IMR-90 (cell line): ENCODE data around the gene SLC39A11.

ENCODE experiments used
- CTCF ChIP-seq: conservative IDR thresholded peaks from 2 replicates; pipeline ENCODE4 v1.5.1; 2012; ENCODE audit warnings: mild to moderate bottlenecking, low read depth, low read length, improper control_type of control experiment
- MAZ ChIP-seq: IDR thresholded peaks from 2 replicates; pipeline ENCODE4 v1.6.1; 2012; ENCODE audit warnings: low read depth, mild to moderate bottlenecking, low read length, improper control_type of control experiment, moderate library complexity, borderline replicate concordance
- POLR2A ChIP-seq: IDR thresholded peaks from 2 replicates; pipeline ENCODE4 v1.6.1; 2012; ENCODE audit warnings: mild to moderate bottlenecking, low read depth, low read length

GRCh38 chr17:73058022-73058421 lies 34.5 kb downstream of the SLC39A11 start:
- TF ChIP-seq MAZ (no peak), CTCF (no peak), POLR2A (no peak)
